Endothelial cell of umbilical vein (primary cell): ENCODE measurements around the gene SLF2.

Source experiments
- EZH2 ChIP-seq: IDR thresholded peaks from 2 replicates; pipeline ENCODE4 v1.6.1; 2012; ENCODE audit warnings: borderline replicate concordance, low read depth, mild to moderate bottlenecking, moderate library complexity, low read length, inconsistent platforms; ENCODE audit not compliant: severe bottlenecking
- POLR2A ChIP-seq: IDR thresholded peaks from 2 replicates; pipeline ENCODE4 v1.6.1; 2012; ENCODE audit warnings: low read depth, mild to moderate bottlenecking, control low read depth, low read length
- POLR2AphosphoS5 ChIP-seq: IDR thresholded peaks from 2 replicates; pipeline ENCODE4 v1.6.1; 2012; ENCODE audit warnings: low read depth, mild to moderate bottlenecking, control low read depth, low read length, moderate library complexity; ENCODE audit not compliant: insufficient read depth
- TF ChIP-seq, protein P1 (sequence below), 2 donors: IDR thresholded peaks; 1 replicate in 1 of 2; 2 replicates in 1 of 2; pipeline ENCODE4 v1.5.1; 2011; ENCODE audit warnings: low read length in 2 of 2, mild to moderate bottlenecking in 2 of 2, moderate library complexity in 2 of 2, control low read depth in 1 of 2, inconsistent platforms in 1 of 2, low read depth in 1 of 2; ENCODE audit not compliant: insufficient read depth in 1 of 2; ENCODE audit errors: extremely low read depth in 1 of 2

DNA sequence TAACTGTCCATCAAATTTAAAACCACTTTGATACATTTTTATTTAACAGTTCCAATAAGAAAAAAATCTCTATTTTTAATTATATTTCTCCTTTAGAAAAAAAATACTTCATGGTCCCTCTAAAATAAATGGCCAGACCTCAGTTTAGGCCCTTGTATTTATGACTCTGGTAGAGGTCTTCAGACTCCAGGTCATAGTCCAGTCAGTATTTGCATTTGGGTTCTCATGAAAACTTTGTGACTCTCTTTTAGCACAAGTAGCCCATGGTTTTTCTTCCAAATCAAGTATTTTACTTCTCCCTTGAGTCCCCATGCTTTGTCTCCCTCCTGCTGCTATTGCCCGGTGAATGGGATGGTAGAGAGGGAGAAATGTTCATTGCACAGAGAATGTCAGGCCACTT is 51.1 kb downstream of the SLF2 start:
- TF ChIP-seq, protein P1, sequence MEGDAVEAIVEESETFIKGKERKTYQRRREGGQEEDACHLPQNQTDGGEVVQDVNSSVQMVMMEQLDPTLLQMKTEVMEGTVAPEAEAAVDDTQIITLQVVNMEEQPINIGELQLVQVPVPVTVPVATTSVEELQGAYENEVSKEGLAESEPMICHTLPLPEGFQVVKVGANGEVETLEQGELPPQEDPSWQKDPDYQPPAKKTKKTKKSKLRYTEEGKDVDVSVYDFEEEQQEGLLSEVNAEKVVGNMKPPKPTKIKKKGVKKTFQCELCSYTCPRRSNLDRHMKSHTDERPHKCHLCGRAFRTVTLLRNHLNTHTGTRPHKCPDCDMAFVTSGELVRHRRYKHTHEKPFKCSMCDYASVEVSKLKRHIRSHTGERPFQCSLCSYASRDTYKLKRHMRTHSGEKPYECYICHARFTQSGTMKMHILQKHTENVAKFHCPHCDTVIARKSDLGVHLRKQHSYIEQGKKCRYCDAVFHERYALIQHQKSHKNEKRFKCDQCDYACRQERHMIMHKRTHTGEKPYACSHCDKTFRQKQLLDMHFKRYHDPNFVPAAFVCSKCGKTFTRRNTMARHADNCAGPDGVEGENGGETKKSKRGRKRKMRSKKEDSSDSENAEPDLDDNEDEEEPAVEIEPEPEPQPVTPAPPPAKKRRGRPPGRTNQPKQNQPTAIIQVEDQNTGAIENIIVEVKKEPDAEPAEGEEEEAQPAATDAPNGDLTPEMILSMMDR (IDR thresholded peaks at IDR 0.05; ENCODE audit: extremely low read depth in 1 of 2, insufficient read depth in 1 of 2, low read depth in 1 of 2, low read length in 2 of 2): no peak
- TF ChIP-seq POLR2AphosphoS5 (no peak), POLR2A (no peak), EZH2 (no peak)
